HG03521 (cell line): Measurements from ENCODE around the gene DNAJA1.
"Not testable (repeated sequence)": the region's sequence is repeated elsewhere in the genome, so short reads cannot be mapped to it uniquely, and the experiment has no call there.

Experiments
- ATAC-seq: cut with Tn5 transposase; IDR thresholded peaks from one replicate; pipeline ENCODE4 v1.9.1; 2021; ENCODE audit warnings: mild to moderate bottlenecking, moderate library complexity; ENCODE audit not compliant: unreplicated experiment

DNAJA1 gene

GRCh38 chr9:33024966-33025571 is at the start of gene DNAJA1:
Gene DNAJA1, plus strand, starts transcription at chr9:33025273. Its CDS starts 1,212 bp downstream, at chr9:33026485.
- peak; percentile 89 for ATAC-seq

GRCh38 chr9:32978051-32978450 is 47.0 kb upstream of the DNAJA1 start:
- ATAC-seq = no peak

- no peak for ATAC-seq
These were observed 38.1 kb upstream of the DNAJA1 start for GRCh38 chr9:32986971-32987370.

- ATAC-seq = no peak
These were observed 35.4 kb upstream of the DNAJA1 start for GRCh38 chr9:32989660-32990059.

GRCh38 chr9:32991897-32992594 is 33.0 kb upstream of the DNAJA1 start:
- ATAC-seq = no peak

GRCh38 chr9:32992595-32993238 is 32.4 kb upstream of the DNAJA1 start:
- ATAC-seq = no peak

GRCh38 chr9:33000682-33001055 is 24.4 kb upstream of the DNAJA1 start:
- not testable (repeated sequence) for ATAC-seq

- ATAC-seq = not testable (repeated sequence)
These were observed 19.7 kb upstream of the DNAJA1 start for GRCh38 chr9:33005335-33005734.

- no peak for ATAC-seq
These were observed 17.3 kb upstream of the DNAJA1 start for GRCh38 chr9:33007755-33008154.

GRCh38 chr9:33011831-33012230 is 13.2 kb upstream of the DNAJA1 start:
- ATAC-seq = no peak

GRCh38 chr9:33012328-33013069 is 12.6 kb upstream of the DNAJA1 start:
- no peak for ATAC-seq

- ATAC-seq = no peak
These were observed 11.0 kb upstream of the DNAJA1 start for GRCh38 chr9:33013962-33014664.

GRCh38 chr9:33014665-33015014 is 10.4 kb upstream of the DNAJA1 start:
- no peak for ATAC-seq

GRCh38 chr9:33017283-33018041 is 7.6 kb upstream of the DNAJA1 start:
- no peak for ATAC-seq

- no peak for ATAC-seq
These were observed 5.3 kb upstream of the DNAJA1 start for GRCh38 chr9:33019797-33020196.

- ATAC-seq = no peak
These were observed 2.8 kb upstream of the DNAJA1 start for GRCh38 chr9:33022303-33022702.

GRCh38 chr9:33022755-33023154 is 2.3 kb upstream of the DNAJA1 start:
- no peak for ATAC-seq

GRCh38 chr9:33023661-33024060 is 1.4 kb upstream of the DNAJA1 start:
- no peak for ATAC-seq

- no peak for ATAC-seq
These were observed 727 bp upstream of the DNAJA1 start for GRCh38 chr9:33024126-33024965.
